ENCODE data around the gene NEGR1. TPM values are rescaled to one million over a fixed set of nuclear protein-coding genes. Genes with fewer than 3 reads are reported as not detected.

The NEGR1 gene
- total RNA-seq, 1 experiment from 2014 or later, result 0.44 TPM

- H3K36me3 ChIP-seq (ENCODE audit: low read depth), result no peaks in the 10 kb centered on the region
- no peak overlapping the region for H2AFZ ChIP-seq
- ChIA-PET POLR2A (ENCODE audit: unreplicated experiment) (no interaction called here), CTCF (interaction anchor here (0.6 kb wide), 1 partner anchor 306 kb away, joined by 3 read pairs; no protein-coding TSS in a partner anchor)
- TF ChIP-seq, protein P1, sequence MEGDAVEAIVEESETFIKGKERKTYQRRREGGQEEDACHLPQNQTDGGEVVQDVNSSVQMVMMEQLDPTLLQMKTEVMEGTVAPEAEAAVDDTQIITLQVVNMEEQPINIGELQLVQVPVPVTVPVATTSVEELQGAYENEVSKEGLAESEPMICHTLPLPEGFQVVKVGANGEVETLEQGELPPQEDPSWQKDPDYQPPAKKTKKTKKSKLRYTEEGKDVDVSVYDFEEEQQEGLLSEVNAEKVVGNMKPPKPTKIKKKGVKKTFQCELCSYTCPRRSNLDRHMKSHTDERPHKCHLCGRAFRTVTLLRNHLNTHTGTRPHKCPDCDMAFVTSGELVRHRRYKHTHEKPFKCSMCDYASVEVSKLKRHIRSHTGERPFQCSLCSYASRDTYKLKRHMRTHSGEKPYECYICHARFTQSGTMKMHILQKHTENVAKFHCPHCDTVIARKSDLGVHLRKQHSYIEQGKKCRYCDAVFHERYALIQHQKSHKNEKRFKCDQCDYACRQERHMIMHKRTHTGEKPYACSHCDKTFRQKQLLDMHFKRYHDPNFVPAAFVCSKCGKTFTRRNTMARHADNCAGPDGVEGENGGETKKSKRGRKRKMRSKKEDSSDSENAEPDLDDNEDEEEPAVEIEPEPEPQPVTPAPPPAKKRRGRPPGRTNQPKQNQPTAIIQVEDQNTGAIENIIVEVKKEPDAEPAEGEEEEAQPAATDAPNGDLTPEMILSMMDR (conservative IDR thresholded peaks at IDR 0.05), result no peak
- no peak for TF ChIP-seq EZH2 (IDR thresholded peaks at IDR 0.05; ENCODE audit: low read depth)
- H3K27me3 ChIP-seq (ENCODE audit: insufficient read depth, low read depth), result no peaks in the 10 kb centered on the region
- intact Hi-C loops (cut with micrococcal nuclease; ENCODE audit: unreplicated experiment), result no loop called here
- H3K4me3 ChIP-seq, result no peak overlapping the region
- no peaks in the 10 kb centered on the region for H3K4me1 ChIP-seq (replicated peaks; ENCODE audit: insufficient read depth)
- no peaks in the 10 kb centered on the region for H3K79me2 ChIP-seq (ENCODE audit: low read depth)
- BruUV-seq (replicated peaks), result no TSS peak
- no peak overlapping the region for H3K4me2 ChIP-seq
- no peak for DNase-seq
- H4K20me1 ChIP-seq (ENCODE audit: insufficient read depth), result no peaks in the 10 kb centered on the region
- no peaks in the 10 kb centered on the region for H3K9me2 ChIP-seq (ENCODE audit: insufficient read depth)
- no peak overlapping the region for H3K27ac ChIP-seq
- no peaks in the 10 kb centered on the region for H3F3A ChIP-seq (ENCODE audit: insufficient read depth, low read depth)
- no peaks in the 10 kb centered on the region for H3K9me3 ChIP-seq (ENCODE audit: insufficient read depth, low read depth)
Measured at GRCh38 chr1:71653952-71654351, 628.4 kb downstream of the NEGR1 start.

DNA sequence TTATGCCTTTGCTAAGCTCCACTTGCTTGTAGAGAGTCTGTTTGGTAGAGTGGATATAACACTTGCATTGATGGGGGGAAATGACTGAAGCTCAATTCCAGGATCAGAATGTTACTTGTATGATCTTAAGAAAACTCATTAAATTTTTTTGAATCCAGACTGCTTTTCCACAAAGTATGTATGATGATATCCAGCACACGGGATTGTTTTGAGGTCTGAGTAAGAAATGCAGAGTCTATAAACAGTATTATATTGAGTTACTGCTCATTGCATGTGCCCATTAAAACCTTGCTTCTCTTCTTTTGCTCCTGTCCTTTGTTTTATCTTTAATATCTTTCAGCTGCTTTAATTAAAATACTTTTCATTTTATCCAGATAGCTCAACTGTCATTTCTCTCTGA, 631.1 kb downstream of the NEGR1 start:
- Histone ChIP-seq H3F3A (ENCODE audit: insufficient read depth, low read depth) (no peaks in the 10 kb centered on the region), H3K4me1 (replicated peaks; ENCODE audit: insufficient read depth) (no peaks in the 10 kb centered on the region), H3K27me3 (ENCODE audit: insufficient read depth, low read depth) (no peaks in the 10 kb centered on the region), H3K4me2 (no peak overlapping the region), H3K4me3 (no peak overlapping the region), H2AFZ (no peak overlapping the region), H4K20me1 (ENCODE audit: insufficient read depth) (no peaks in the 10 kb centered on the region), H3K9me3 (ENCODE audit: insufficient read depth, low read depth) (no peaks in the 10 kb centered on the region), H3K79me2 (ENCODE audit: low read depth) (no peaks in the 10 kb centered on the region), H3K9me2 (ENCODE audit: insufficient read depth) (no peaks in the 10 kb centered on the region), H3K27ac (no peak overlapping the region), H3K36me3 (ENCODE audit: low read depth) (no peaks in the 10 kb centered on the region)
- no peak for DNase-seq
- no TSS peak for BruUV-seq (replicated peaks)
- ChIA-PET POLR2A (ENCODE audit: unreplicated experiment) (no interaction called here), CTCF (no interaction called here)
- intact Hi-C loops (cut with micrococcal nuclease; ENCODE audit: unreplicated experiment), result no loop called here
- TF ChIP-seq, protein P1 (conservative IDR thresholded peaks at IDR 0.05), result no peak
- no peak for TF ChIP-seq EZH2 (IDR thresholded peaks at IDR 0.05; ENCODE audit: low read depth)

DNA sequence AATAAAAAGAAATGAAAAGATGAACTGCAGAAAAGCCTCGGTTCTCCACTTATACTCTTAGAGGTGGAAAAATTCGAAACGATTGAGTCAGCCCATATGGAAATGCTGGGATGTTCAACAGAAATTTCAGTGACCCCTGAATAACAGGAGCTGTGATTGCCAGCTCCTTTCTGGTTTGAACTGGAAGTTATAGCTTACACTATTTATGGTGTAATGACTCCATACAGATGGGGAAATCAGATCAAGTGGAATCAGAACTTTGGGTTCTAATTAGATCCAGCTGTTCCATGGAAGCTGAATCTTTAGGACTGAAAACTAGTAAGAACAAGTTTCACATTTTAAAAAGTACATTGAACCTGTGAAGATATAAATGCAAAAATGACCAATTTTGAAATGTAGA, 632.2 kb downstream of the NEGR1 start:
- BruUV-seq (replicated peaks), result no TSS peak
- TF ChIP-seq EZH2 (IDR thresholded peaks at IDR 0.05; ENCODE audit: low read depth), result no peak
- TF ChIP-seq, protein P1 (conservative IDR thresholded peaks at IDR 0.05), result no peak
- no peaks in the 10 kb centered on the region for H3K9me2 ChIP-seq (ENCODE audit: insufficient read depth)
- ChIA-PET CTCF (no interaction called here), POLR2A (ENCODE audit: unreplicated experiment) (no interaction called here)
- H3F3A ChIP-seq (ENCODE audit: insufficient read depth, low read depth), result no peaks in the 10 kb centered on the region
- no peak for DNase-seq
- H4K20me1 ChIP-seq (ENCODE audit: insufficient read depth), result no peaks in the 10 kb centered on the region
- H3K27me3 ChIP-seq (ENCODE audit: insufficient read depth, low read depth), result no peaks in the 10 kb centered on the region
- H3K9me3 ChIP-seq (ENCODE audit: insufficient read depth, low read depth), result no peaks in the 10 kb centered on the region
- no peaks in the 10 kb centered on the region for H3K4me1 ChIP-seq (replicated peaks; ENCODE audit: insufficient read depth)
- H3K79me2 ChIP-seq (ENCODE audit: low read depth), result no peaks in the 10 kb centered on the region
- no peak overlapping the region for H3K4me3 ChIP-seq
- H3K4me2 ChIP-seq, result no peak overlapping the region
- no peak overlapping the region for H3K27ac ChIP-seq
- H3K36me3 ChIP-seq (ENCODE audit: low read depth), result no peaks in the 10 kb centered on the region
- intact Hi-C loops (cut with micrococcal nuclease; ENCODE audit: unreplicated experiment), result no loop called here
- no peak overlapping the region for H2AFZ ChIP-seq

All from PC-9 (cell line).